WTC11 (cell line): ENCODE measurements around the gene LYRM4.

Source experiments
- ATF6 ChIP-seq: sonication (generic); formaldehyde crosslinking; IDR thresholded peaks from 2 replicates; pipeline ENCODE4 v1.8.1; 2023; ENCODE audit warnings: mild to moderate bottlenecking, missing genetic modification reagents
- CTCF ChIP-seq: fragments of 200-600 bp; IDR thresholded peaks from 2 replicates; pipeline ENCODE4 v1.8.0; 2022; ENCODE audit warnings: antibody characterized with exemption
- NR1H2 ChIP-seq: sonication (generic); formaldehyde crosslinking; IDR thresholded peaks from 2 replicates; pipeline ENCODE4 v1.9.0; 2021; ENCODE audit warnings: mild to moderate bottlenecking, moderate library complexity, missing genetic modification reagents

- TF ChIP-seq CTCF (no peak), NR1H2 (CRISPR knock-in tag) (no peak), ATF6 (CRISPR knock-in tag) (no peak)
Measured at GRCh38 chr6:5223309-5223708, 37.4 kb downstream of the LYRM4 start.
